Measurements from ENCODE around the gene MAGI2. TPM values are rescaled to one million over a fixed set of nuclear protein-coding genes. Genes with fewer than 3 reads are reported as not detected.
A peak's percentile ranks its signal among the peaks of the same experiment; 100 is the strongest.

Gene MAGI2
- total RNA-seq, 1 experiment from 2014 or later, result 0.22 TPM

DNA sequence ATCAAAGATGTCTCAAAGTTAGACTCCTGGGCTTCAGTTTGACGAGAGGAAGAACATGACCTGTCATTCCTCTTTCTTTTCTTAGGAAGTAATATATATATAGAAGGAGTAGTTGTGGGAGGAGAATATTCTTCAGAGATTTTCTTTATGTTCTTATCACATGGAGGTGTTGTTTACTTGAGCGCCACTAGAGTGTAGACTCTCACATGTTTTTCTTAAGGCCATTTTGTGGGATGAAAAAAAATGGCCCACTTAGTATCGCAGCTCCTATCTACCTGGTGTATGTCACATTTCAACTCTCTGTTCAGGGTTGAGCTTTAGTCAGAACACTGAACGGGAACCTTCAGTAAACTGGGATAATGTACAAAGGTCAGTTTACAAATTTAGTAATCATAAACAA lies 1009.7 kb downstream of the MAGI2 start:
- H3K27me3 ChIP-seq (ENCODE audit: insufficient read depth, low read length), result peaks cover 12% of the 10 kb centered on the region; the same call in 1 of the 2 replicates
- no peaks in the 10 kb centered on the region for H4K20me1 ChIP-seq (ENCODE audit: insufficient read depth)
- H3K79me2 ChIP-seq (ENCODE audit: insufficient read depth, low read length), result no peaks in the 10 kb centered on the region
- no peak overlapping the region for H2AFZ ChIP-seq (ENCODE audit: low read depth, low read length, poor library complexity, severe bottlenecking)
- H3K9me2 ChIP-seq (ENCODE audit: insufficient read depth), result no peaks in the 10 kb centered on the region
- ATAC-seq (peak; percentile 53; the same call in 1 of the 2 replicates), DNase-seq (ENCODE audit: low read depth, low spot score) (peak; percentile 0)
- ChIA-PET CTCF (no interaction called here), RAD21 (ENCODE audit: low non-redundant PET in 1 of 2, low total read pairs in 2 of 2, uncharacterized antibody in 2 of 2, unreplicated experiment in 2 of 2) (no interaction called here), POLR2A (no interaction called here)
- H3K9ac ChIP-seq (ENCODE audit: low read length), result no peak overlapping the region
- H3K4me2 ChIP-seq (ENCODE audit: low read length), result no peak overlapping the region
- no peaks in the 10 kb centered on the region for H3K36me3 ChIP-seq (ENCODE audit: control insufficient read depth in 1 of 2, insufficient read depth in 2 of 2, low read length in 2 of 2)
- H3K4me1 ChIP-seq (ENCODE audit: control insufficient read depth in 1 of 2, insufficient read depth in 2 of 2, low read length in 2 of 2), result no peaks in the 10 kb centered on the region
- H3K27ac ChIP-seq (ENCODE audit: low read depth, low read length), result no peak overlapping the region
- BruUV-seq (replicated peaks), result no TSS peak
- no peaks in the 10 kb centered on the region for H3K9me3 ChIP-seq (ENCODE audit: control insufficient read depth in 1 of 2, insufficient read depth in 1 of 2, low read depth in 1 of 2, low read length in 2 of 2)
- TF ChIP-seq, protein P1, sequence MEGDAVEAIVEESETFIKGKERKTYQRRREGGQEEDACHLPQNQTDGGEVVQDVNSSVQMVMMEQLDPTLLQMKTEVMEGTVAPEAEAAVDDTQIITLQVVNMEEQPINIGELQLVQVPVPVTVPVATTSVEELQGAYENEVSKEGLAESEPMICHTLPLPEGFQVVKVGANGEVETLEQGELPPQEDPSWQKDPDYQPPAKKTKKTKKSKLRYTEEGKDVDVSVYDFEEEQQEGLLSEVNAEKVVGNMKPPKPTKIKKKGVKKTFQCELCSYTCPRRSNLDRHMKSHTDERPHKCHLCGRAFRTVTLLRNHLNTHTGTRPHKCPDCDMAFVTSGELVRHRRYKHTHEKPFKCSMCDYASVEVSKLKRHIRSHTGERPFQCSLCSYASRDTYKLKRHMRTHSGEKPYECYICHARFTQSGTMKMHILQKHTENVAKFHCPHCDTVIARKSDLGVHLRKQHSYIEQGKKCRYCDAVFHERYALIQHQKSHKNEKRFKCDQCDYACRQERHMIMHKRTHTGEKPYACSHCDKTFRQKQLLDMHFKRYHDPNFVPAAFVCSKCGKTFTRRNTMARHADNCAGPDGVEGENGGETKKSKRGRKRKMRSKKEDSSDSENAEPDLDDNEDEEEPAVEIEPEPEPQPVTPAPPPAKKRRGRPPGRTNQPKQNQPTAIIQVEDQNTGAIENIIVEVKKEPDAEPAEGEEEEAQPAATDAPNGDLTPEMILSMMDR (IDR thresholded peaks at IDR 0.05 in 2 of 3, conservative IDR thresholded peaks at IDR 0.05 in 1 of 3; ENCODE audit: borderline replicate concordance in 1 of 3, insufficient read depth in 1 of 3, low read depth in 2 of 3, low read length in 2 of 3), result 0 out of 6 replicates have a peak, but pooled peaks of 1 of the 3 experiments have one; percentile 30
- TF ChIP-seq YY1 (IDR thresholded peaks at IDR 0.05; ENCODE audit: extremely low read depth, insufficient replicate concordance, low read depth, low read length) (no peak), RAD21 (IDR thresholded peaks at IDR 0.05; ENCODE audit: low read depth) (0 out of 2 replicates have a peak, but pooled peaks have one; percentile 28), ZNF274 (IDR thresholded peaks at IDR 0.05; ENCODE audit: low read depth, low read length) (no peak)
- no peak overlapping the region for H3K4me3 ChIP-seq (replicated peaks in 1 of 2; ENCODE audit: low read depth in 1 of 2, low read length in 2 of 2)
- intact Hi-C loops (cut with micrococcal nuclease), result no loop called here

DNA sequence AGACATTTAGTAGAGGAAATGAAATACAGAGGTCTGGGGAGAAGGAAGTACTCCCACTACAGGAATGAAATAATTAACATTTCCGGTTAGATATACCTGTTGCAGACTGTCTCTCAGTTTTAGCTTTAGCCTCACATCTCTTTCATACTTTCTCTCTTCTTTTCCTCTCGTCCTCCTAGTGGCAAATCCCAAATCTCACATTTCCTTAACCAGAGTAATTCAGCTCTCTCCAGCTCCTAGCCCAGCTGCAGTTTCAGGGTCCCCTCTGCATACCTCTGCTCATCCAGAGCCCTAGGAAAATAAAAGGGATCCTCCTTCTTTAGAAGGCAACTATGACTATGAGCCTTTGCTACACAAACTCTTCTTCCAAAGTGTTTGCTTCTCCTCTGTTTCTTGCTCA lies 1011.7 kb downstream of the MAGI2 start:
- CTCF ChIA-PET, result no interaction called here
- RAD21 ChIA-PET (ENCODE audit: low non-redundant PET in 1 of 2, low total read pairs in 2 of 2, uncharacterized antibody in 2 of 2, unreplicated experiment in 2 of 2), result no interaction called here
- H3K9me2 ChIP-seq (ENCODE audit: insufficient read depth), result no peaks in the 10 kb centered on the region
- POLR2A ChIA-PET, result no interaction called here
- no peak overlapping the region for H3K9ac ChIP-seq (ENCODE audit: low read length)
- no peak overlapping the region for H3K27ac ChIP-seq (ENCODE audit: low read depth, low read length)
- no peak overlapping the region for H3K4me2 ChIP-seq (ENCODE audit: low read length)
- no peak overlapping the region for H3K4me3 ChIP-seq (replicated peaks in 1 of 2; ENCODE audit: low read depth in 1 of 2, low read length in 2 of 2)
- no peaks in the 10 kb centered on the region for H4K20me1 ChIP-seq (ENCODE audit: insufficient read depth)
- ATAC-seq (no peak), DNase-seq (ENCODE audit: low read depth, low spot score) (no peak)
- intact Hi-C loops (cut with micrococcal nuclease), result no loop called here
- no TSS peak for BruUV-seq (replicated peaks)
- no peaks in the 10 kb centered on the region for H3K36me3 ChIP-seq (ENCODE audit: control insufficient read depth in 1 of 2, insufficient read depth in 2 of 2, low read length in 2 of 2)
- H3K9me3 ChIP-seq (ENCODE audit: control insufficient read depth in 1 of 2, insufficient read depth in 1 of 2, low read depth in 1 of 2, low read length in 2 of 2), result no peaks in the 10 kb centered on the region
- no peak overlapping the region for H2AFZ ChIP-seq (ENCODE audit: low read depth, low read length, poor library complexity, severe bottlenecking)
- no peaks in the 10 kb centered on the region for H3K79me2 ChIP-seq (ENCODE audit: insufficient read depth, low read length)
- H3K27me3 ChIP-seq (ENCODE audit: insufficient read depth, low read length), result peaks cover 9% of the 10 kb centered on the region; the same call in 1 of the 2 replicates
- H3K4me1 ChIP-seq (ENCODE audit: control insufficient read depth in 1 of 2, insufficient read depth in 2 of 2, low read length in 2 of 2), result no peaks in the 10 kb centered on the region
- TF ChIP-seq EZH2 (IDR thresholded peaks at IDR 0.05), result no peak
- no peak for TF ChIP-seq YY1 (IDR thresholded peaks at IDR 0.05; ENCODE audit: extremely low read depth, insufficient replicate concordance, low read depth, low read length)
- TF ChIP-seq SIN3A (IDR thresholded peaks at IDR 0.05; ENCODE audit: low read depth), result no peak
- TF ChIP-seq REST (IDR thresholded peaks at IDR 0.05; ENCODE audit: low read depth), result no peak
- TF ChIP-seq CEBPB (IDR thresholded peaks at IDR 0.05; ENCODE audit: low read depth), result no peak
- TF ChIP-seq, protein P2, sequence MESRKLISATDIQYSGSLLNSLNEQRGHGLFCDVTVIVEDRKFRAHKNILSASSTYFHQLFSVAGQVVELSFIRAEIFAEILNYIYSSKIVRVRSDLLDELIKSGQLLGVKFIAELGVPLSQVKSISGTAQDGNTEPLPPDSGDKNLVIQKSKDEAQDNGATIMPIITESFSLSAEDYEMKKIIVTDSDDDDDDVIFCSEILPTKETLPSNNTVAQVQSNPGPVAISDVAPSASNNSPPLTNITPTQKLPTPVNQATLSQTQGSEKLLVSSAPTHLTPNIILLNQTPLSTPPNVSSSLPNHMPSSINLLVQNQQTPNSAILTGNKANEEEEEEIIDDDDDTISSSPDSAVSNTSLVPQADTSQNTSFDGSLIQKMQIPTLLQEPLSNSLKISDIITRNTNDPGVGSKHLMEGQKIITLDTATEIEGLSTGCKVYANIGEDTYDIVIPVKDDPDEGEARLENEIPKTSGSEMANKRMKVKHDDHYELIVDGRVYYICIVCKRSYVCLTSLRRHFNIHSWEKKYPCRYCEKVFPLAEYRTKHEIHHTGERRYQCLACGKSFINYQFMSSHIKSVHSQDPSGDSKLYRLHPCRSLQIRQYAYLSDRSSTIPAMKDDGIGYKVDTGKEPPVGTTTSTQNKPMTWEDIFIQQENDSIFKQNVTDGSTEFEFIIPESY (IDR thresholded peaks at IDR 0.05; ENCODE audit: extremely low read depth, insufficient replicate concordance, low read length), result no peak
